ENCODE results near the gene PRR9.
"Not testable (repeated sequence)": the region's sequence is repeated elsewhere in the genome, so short reads cannot be mapped to it uniquely, and the experiment has no call there.

The PRR9 gene, protein sequence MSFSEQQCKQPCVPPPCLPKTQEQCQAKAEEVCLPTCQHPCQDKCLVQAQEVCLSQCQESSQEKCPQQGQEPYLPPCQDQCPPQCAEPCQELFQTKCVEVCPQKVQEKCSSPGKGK

DNA sequence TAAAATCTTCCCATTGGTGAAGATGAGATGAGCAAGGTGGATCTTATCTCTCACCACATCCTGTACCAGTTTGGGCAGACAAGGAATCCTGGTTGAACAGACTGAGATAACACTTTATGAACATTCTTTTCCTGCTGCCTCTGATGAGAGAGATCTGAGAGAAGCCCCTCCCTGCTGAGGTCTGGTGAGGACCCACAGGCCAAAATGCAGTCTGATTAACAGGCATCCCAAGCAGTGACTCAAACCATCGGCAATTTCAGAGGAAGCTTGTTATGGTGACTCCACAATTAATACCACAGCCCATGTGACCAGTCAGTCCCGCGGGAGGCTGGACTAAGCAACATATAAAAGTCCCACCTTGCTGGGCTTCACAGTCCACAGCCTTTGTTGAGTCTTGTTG is at the start of gene PRR9:
TSS of gene PRR9 (plus strand) at position 373 of the 400 bp plus-strand sequence. CDS start 561 bp downstream, outside the sequence.
- no peak for DNase-seq

DNA sequence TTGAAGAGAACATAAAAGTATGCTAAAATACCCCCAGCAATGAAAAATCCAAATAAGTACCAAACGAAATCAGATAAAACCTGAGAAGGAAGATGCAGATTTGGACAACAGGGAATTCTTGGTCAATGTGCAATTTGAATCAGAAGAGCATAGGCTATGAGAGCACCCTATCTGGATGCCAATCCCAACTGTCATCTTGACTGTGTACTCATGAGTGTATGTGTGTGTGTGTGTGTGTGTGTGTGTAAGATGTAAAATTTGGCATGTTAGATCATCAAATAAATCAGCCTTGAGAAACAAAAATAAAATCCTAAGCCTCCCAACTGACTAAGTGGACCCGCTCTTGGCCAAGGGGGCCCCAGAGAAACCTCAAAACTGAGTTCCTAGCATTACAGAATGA is 48.7 kb upstream of the PRR9 start:
- DNase-seq = no peak

DNA sequence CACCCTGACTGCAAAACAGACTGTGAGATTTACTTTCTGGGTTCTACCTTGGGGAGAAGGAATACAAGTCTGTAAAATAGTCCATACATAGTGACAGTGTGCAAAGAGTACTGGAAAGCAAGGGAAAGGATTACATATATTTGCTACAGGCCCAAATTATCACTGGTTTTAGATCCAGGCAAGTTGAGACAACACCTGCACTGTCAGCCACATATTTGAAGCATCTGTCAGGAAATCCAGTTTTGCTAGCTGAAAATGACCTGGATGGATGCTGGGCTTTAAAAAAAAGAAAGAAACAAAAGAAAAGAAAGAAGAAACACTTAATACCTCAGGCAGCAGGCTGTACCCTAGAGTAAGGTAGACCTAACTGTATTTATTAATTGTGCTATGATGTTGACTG is 42.8 kb upstream of the PRR9 start:
- DNase-seq = no peak

DNA sequence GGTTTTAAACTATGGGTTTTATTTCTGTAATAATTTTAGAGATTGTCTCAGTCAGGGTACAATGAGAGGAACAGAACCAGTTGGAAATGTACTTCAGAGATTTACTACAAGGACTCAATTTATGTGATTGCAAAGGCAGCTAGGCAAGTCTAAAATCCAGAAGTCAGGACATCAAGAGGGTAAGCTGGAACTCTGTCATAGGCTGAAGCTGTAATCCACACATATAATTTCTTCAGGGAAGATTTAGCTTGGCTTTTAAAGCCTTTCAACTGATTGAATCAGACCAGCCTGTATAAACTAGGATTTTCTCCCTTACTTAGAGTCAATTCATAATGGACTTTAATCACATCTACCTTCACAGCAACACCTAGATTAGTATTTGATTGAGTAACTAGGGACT is 38.5 kb upstream of the PRR9 start:
- no peak for DNase-seq

DNA sequence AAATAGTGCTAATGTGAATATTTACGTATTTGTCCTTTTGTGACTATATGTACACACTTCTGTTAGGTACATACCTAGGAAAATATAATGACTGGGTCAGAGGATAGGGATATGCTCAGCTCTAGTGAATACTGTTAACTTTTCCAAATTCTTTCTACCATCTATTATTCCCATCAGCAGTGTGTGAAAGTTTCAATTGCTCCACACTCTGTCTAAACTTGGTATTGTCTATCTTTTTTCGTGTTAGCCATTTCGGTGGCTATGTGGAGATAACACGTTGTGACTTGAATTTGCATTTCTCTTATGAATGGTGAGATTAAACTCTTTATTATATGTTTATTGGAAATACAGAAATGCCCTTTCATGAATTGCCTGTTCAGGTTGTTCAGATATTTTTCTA is 36.8 kb upstream of the PRR9 start:
- DNase-seq = no peak

DNA sequence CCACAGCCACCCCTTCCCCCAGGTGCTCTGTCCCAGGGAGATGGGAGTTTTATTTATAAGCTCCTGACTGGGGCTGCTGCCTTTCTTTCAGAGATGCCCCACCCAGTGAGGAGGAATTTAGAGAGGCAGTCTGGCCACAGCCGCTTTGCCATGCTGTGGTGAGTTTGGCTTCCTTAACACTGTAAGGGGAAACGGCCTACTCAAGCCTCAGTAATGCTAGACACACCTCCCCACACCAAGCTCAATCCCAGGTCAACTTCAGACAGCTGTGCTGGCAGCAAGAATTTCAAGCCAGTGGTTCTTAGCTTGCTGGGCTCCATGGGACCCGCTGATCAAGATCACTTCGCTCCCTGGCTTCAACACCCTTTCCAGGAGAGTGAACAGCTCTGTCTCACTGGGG is 29.1 kb upstream of the PRR9 start:
- DNase-seq = not testable (repeated sequence)

DNA sequence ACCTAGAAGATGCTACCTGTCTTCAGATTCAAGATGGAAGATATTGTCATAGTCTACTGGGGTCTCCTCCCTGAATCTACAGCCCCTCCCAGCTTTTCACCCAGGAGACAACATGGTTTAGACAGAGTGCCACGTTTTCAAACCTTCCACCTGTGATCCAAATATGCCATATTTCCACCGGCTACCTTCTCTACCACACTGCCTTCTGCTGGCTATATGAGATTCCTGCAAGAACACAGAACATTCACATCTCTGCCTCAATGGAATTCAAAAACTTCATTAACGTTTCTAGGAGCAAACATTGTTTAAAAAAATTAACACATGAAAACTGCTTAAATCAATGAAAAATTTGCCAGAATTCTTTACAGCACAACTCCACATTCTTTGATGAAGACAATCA is 27.0 kb upstream of the PRR9 start:
- DNase-seq = no peak

DNA sequence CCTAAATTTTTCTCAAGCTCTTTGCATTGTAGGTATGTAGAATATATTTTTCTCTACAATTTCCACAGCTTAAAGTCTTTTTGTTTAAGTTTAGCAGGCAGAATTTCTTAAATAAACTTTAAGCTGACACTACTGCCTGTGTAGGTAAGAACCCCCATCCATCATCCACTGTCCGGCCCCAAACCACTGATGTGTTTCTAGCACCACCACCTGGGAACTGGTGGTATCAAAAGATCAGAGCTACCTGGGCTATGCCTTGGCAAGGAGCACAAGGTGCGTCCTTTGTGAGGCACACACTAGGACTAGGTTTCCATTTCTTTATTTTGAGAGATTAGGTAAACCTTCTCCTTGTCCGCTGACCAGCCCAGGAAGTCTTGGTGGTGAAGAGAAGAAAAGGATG is 24.7 kb upstream of the PRR9 start:
- no peak for DNase-seq

DNA sequence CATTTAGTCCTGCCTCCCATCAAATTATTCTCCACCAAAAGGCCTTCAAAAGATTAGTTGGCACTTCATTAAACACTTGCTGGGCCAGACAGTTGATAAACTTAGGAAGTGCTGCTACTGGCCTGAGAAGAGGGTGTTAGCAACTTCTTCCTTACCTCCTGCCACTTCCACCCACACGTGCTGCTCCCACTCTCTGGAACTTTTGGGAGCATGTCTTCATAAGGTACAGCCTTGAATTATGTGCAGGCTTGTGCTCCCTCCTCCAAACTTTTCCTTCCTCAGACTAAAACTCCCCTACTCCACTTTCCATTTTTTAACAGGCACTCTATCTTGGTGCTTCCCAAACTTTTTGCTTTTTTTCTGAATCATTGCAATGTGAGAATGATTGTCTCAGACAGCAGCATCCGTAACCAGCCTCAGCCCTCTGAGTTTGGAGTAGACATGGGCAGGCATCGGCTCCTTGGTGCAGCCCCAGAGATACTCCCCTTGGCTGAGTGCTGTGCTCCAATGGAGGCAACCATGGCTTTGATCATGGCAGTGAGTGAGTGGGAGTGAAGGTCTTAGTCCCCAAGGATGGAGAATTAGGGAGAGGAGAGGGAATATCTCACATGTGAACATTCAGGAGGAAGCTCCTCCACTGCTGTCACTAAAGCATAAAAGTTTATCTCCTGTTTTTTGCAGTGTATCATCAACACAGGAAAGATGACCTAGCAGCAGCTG is 22.9 kb upstream of the PRR9 start:
- no peak for DNase-seq

DNA sequence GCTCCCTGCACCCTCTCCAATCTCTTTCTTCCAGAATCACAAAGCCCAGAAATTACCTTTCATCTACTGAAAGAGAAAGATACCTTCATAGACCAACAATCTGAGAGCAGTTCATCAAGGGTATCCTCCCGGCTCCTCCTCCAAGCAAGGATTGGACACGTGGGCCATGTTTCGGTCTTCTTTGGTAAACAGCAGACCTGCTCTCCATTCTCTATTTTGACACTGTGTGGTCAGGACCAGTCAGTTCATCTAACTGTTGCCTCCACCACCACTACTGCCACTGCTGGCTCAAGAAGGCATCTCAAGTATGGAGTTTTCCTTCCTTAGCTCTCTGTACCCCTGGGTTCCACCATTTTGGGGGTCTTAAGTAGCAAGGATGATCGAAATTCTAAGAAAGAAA is 22.2 kb upstream of the PRR9 start:
- DNase-seq = no peak

DNA sequence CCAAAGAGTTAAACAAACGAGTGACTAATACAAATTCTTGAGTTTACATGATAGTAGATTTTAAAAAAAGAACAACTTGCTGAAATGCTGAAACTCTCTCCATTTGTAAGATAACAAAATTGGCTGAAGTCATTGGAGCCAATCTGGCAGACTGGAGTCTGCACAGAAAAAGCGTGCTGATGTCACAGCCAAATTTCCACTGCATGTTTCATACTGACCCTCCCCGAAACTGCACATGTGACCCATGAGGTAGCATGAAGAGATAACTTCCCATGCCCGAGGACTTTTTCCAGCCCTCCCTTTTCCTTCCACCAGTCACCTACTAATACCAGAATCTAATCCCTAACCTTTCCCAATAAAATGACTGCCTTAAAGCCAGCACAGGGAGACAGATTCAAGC is 15.4 kb upstream of the PRR9 start:
- no peak for DNase-seq

DNA sequence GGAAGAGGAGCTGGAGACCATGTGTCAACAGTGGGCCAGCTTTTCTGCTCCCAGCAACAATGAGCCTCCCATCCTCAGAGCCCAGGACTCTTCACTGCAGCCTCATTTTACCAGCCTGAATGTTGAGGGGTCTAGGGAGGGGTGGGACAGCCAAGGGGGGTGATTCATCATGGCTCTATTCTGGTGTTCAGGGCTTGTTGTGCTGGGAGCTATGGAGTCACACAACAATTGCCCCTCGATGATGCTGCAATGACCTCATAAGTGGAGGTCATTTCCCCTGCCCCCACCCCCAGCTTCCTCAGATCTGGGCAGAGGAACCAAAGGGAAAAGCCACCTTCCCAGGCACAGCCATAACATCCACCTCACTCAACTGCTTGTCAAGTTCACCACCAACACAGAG is 14.3 kb upstream of the PRR9 start, which contains the start of gene LELP1:
TSS of gene LELP1 (plus strand) at position 301 of the 400 bp plus-strand sequence. CDS start 1,278 bp downstream, outside the sequence.
- DNase-seq = no peak

DNA sequence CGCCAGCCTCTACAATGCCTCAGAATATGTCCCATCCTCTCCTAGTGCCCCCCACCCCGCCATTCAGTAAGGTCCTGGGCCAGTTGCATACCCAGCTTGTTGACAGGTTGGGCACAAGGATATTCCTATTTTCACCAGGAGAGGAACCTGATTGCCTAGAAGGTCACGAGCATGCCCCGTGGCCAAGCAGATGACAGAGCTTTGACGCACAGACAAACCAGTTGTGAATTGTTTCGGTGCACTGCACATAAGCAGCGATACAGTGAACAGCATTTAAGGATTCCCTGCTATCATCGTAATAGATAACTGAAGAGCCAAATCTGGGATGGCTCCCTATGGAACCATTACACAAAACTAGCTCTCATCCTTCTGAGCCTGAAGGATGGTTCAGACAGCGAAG is 10.8 kb upstream of the PRR9 start:
- no peak for DNase-seq

DNA sequence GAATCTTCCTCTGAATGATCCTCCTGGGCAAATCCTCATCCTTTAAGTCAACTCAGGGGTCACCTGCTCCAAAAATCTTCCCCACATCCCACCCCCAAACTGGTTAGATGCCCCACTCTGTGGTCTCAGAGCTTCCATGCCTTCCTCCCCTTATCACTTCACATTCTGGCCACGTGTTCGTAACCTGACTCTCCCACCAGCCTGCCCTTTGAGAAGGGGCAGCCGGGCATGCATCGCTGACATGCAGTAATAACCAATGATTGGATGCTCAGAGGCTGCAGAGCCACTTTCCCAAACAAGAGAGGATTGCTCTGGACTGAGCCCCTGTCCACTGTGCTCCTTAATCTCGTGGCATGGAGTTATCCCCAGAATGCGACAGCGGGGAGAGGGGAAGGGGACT is 7.2 kb upstream of the PRR9 start:
- DNase-seq = no peak

DNA sequence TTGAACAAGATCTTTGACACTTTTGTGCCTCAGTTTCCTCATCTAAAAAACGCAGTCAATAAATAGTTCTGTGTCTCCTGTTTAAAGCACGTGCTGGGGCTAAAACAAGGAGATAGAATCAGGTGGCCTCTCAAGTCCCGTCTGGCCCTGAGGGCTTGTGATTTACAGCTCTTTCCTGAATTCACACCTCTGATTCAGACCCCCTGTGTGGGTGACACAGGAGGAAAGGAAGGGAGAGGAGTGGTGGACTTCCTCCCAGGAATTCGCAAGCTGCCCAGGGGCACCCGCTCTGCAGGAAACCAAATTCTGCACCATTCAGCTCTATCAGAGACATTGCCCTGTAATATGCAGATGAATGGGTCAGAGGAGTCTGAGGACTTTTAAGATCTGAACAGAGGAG is 5.2 kb upstream of the PRR9 start:
- DNase-seq = no peak

DNA sequence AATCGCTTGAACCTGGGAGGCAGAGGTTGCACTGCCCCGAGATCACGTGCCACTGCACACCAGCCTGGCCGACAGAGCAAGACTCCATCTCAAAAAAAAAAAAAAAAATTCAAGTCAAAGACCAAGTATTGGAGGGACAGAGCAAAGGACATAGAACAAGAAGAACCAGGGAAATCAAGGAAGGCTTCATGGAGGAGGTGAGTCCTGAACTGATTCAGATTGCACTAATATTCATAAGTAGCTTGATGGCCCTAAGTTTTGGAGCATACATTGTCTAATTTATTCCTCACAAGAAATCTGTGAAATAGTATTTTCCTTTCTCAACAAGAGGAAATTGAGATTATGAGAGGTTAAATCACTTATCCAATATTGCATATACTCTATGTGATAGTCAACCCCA is 3.9 kb upstream of the PRR9 start:
- DNase-seq = no peak

DNA sequence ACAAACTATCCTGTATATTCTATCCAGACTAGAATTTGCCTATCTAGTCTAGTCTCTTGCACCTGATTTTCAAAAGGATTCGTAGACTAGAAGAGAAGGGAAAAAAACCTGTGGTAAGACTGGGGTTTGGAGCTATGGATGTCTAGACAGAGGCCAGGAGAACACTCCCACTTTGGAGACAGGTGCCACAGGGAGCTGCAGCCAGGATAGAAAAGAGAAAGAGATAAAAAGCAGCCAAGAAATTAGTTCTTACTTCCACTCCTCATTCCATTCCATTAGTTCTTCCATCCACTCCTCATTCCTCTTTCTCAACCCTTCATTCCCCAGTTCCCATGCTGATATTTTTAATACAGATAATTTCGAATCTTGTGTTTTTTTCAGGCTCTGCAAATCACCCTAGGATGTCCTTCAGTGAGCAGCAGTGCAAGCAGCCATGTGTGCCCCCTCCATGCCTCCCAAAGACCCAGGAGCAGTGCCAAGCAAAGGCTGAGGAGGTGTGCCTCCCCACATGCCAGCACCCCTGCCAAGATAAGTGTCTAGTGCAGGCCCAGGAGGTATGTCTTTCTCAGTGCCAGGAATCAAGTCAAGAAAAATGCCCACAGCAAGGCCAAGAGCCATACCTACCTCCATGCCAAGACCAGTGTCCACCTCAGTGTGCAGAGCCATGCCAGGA is 496 bp downstream of the PRR9 start:
- DNase-seq = no peak

DNA sequence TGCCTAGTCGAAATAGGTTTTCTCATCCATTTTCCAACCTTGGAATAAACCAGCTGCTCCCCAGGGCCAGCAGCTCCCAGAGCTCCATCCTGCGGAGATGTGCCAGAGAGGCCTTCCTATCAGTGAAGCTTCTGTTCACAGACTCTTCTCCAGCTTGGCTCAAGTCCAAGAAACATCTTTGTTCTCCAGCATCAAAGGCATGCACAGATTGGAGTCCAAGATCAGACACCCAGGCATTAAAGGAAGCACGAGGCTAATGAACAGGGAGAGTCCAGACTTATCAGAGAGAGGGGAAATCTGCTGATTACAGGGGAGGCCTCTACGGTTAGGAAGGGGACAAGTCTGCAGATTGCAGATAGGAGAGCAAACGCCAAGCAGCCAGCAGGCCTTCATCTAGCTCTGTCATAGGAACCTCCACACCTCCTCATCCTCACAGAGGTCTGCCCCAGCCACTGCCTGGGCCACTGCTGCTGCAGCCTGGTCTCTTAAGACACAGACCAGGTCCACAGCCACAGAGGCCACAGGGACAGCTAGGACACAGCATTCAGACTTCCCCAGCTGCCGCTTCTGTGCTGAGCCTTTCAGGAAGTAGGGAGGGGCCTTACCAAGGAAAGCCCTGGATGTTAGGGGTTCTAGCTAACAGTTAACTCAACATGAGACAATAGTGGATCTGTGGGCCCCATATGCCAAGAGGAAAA is 3.4 kb downstream of the PRR9 start:
- no peak for DNase-seq

DNA sequence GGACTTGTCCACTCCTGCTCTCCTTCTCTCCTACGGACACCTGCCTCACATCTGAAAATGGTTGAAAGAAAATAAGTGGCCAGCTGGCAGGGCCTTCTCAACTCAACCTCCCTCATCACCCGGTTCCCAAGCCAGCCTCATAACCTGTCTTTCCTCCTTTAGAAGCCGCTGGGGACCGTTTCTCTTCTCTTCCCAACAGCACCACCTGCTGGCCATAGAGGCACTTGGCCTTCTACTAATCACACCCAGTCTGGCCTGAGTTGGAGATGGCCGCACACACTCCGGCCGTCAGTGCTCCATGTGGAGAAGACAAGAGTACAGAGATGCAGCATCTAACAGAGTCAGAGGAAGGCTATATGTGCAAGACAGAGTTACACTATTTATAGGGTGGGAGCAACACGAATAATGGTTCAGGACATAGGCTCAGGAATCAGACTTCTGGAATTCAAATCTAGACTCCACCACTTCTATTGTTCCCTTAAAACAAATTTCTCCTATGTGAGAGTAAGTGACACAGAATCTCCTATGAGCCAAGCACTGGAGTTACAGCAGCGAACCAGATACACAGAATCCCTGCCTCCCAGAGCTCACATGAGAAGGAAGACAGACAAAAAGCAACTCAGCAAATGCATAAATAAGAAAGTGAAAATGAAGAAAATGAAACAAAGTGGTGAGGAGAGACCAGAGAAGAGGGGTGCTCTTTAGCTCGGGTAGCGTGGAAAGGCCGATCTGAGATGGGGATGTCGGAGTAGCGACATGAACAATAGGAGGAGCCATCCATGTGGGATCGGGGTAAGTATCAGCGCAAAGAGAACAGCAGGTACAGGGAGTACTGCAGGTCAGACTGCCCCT is 5.9 kb downstream of the PRR9 start:
- DNase-seq = not testable (repeated sequence)

DNA sequence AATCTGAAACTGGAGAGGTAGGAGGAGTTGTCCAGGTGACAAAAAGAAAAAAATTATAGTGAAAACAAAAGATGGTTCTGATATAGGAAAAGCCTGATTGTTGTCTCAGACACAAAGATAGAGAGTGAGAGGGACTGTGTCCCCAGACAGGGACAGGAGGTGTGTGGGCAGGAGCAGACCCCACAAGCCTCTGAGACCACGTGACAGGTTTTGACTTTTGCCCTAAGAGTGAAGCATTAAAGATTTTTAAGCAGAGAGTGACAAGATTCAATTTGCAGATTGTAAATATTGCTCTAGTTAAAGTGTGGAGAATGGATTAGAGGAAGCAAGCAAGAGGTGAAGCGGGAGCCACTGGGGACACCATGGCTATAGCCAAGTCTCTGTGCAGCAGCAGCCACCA is 10.4 kb downstream of the PRR9 start:
- DNase-seq = no peak

DNA sequence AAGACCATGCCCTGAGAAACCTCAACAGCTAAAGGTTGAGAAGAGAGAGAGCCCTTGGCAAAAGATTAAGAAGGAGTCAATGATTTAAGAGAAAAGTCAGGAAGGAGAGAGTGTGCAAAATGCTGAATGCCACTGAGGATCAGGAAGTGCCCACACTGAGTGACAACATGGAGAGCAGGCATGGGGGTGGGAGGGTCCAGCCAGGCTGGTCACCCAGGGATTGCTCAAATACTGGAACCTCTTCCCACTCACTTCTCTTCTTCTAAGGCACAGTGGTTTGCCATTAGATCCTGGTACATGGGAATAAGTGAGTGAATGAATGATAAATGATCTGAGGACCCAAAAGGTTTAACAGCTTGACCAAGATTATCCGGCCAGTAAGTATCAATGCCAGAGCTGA is 11.1 kb downstream of the PRR9 start:
- DNase-seq = no peak

DNA sequence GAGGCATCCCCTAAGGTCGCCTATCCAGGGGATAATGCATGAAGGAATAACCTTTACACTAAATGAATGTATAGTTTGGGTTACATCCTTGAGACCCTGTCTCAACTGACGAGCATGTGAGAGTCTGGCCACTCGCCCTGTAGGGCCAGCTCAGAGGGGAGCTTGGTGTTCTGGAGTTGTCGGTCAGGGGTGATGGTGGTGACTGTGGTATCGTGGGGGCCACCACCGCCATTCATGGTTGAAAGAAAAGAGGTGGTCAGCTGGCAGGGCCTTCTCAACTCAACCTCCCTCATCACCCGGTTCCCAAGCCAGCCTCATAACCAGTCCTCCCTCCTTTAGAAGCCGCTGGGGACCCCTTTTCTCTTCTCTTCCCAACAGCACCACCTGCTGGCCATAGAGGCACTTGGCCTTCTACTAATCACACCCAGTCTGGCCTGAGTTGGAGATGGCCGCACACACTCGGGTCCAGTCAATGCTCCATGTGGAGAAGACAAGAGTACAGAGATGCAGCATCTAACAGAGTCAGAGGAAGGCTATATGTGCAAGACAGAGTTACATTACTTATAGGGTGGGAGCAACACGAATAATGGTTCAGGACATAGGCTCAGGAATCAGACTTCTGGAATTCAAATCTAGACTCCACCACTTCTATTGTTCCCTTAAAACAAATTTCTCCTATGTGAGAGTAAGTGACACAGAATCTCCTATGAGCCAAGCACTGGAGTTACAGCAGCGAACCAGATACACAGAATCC is 11.9 kb downstream of the PRR9 start:
- not testable (repeated sequence) for DNase-seq

Measured in activated CD4-positive, CD25-positive, alpha-beta regulatory T cell (primary cell).